Right atrium auricular region (tissue), 2 donors: Measurements from ENCODE around the gene CACNA2D1. TPM values are rescaled to one million over a fixed set of nuclear protein-coding genes. Genes with fewer than 3 reads are reported as not detected.

Experiments
- DNase-seq: peaks from one replicate; pipeline ENCODE4 v3.0.0-alpha.2; 2019; ENCODE audit warnings: low spot score
- H3K27ac ChIP-seq, 2 donors: fragments of 200-600 bp; sonication (generic); 1 replicate in 1 of 2; 2 replicates in 1 of 2; pipeline ENCODE4 v1.5.1; 2016 to 2019
- H3K27me3 ChIP-seq, 2 donors: fragments of 200-600 bp; sonication (generic); one replicate each; pipeline versions ENCODE4 v1.5.1 to v1.6.0; 2017 to 2019
- H3K36me3 ChIP-seq: fragments of 200-600 bp; sonication (generic); one replicate; pipeline ENCODE4 v1.5.1; 2016
- H3K4me1 ChIP-seq, 2 donors: fragments of 200-600 bp; sonication (generic); one replicate each; pipeline versions ENCODE4 v1.5.1 to v1.6.0; 2017 to 2019
- H3K4me3 ChIP-seq, 2 donors: fragments of 200-600 bp; sonication (generic); 1 replicate in 1 of 2; 2 replicates in 1 of 2; pipeline ENCODE4 v1.5.1; 2017 to 2019; ENCODE audit warnings: mild to moderate bottlenecking in 1 of 2, moderate library complexity in 1 of 2
- H3K9me3 ChIP-seq, 2 donors: fragments of 200-600 bp; sonication (generic); one replicate each; pipeline ENCODE4 v1.5.1; 2019
- CTCF ChIP-seq, 2 donors: fragments of 200-600 bp; sonication (generic); IDR thresholded peaks; one replicate each; pipeline ENCODE4 v1.5.1; 2019; ENCODE audit warnings: antibody characterized with exemption in 2 of 2
- total RNA-seq, 2 donors: library from RNA; depleted of rRNA; stranded (reverse); fragments of >200 nt; gene quantifications; one replicate each; pipeline ENCODE4 v1.1.0, GENCODE V29; 2016

CACNA2D1 gene
- total RNA-seq, 2 donors from 2014 or later, result 31.5 to 54.5 TPM

GRCh38 chr7:82226191-82226590, 217.4 kb downstream of the CACNA2D1 start:
- H3K27me3 ChIP-seq, result no peaks in the 10 kb centered on the region
- H3K36me3 ChIP-seq, result no peaks in the 10 kb centered on the region
- TF ChIP-seq CTCF (IDR thresholded peaks at IDR 0.05), result no peak
- H3K4me1 ChIP-seq, result no peaks in the 10 kb centered on the region
- no peak for DNase-seq
- no peak overlapping the region for H3K27ac ChIP-seq
- no peak overlapping the region for H3K4me3 ChIP-seq
- H3K9me3 ChIP-seq, result peaks cover 0 to 7% of the 10 kb centered on the region in 2 donors

GRCh38 chr7:82224529-82224928, 219.0 kb downstream of the CACNA2D1 start:
- TF ChIP-seq CTCF (IDR thresholded peaks at IDR 0.05), result no peak
- Histone ChIP-seq H3K9me3 (peaks cover 0 to 7% of the 10 kb centered on the region in 2 donors), H3K27ac (no peak overlapping the region), H3K36me3 (no peaks in the 10 kb centered on the region), H3K4me3 (no peak overlapping the region), H3K4me1 (no peaks in the 10 kb centered on the region), H3K27me3 (no peaks in the 10 kb centered on the region)
- no peak for DNase-seq

- Histone ChIP-seq H3K27ac (no peak overlapping the region), H3K36me3 (no peaks in the 10 kb centered on the region), H3K27me3 (no peaks in the 10 kb centered on the region), H3K4me3 (no peak overlapping the region), H3K4me1 (no peaks in the 10 kb centered on the region), H3K9me3 (peaks cover 0 to 7% of the 10 kb centered on the region in 2 donors)
- DNase-seq, result no peak
- TF ChIP-seq CTCF (IDR thresholded peaks at IDR 0.05), result no peak
These were observed 220.0 kb downstream of the CACNA2D1 start for GRCh38 chr7:82223580-82223979.

- Histone ChIP-seq H3K4me1 (no peaks in the 10 kb centered on the region), H3K27ac (no peak overlapping the region), H3K36me3 (no peaks in the 10 kb centered on the region), H3K4me3 (no peak overlapping the region), H3K9me3 (no peaks in the 10 kb centered on the region), H3K27me3 (no peaks in the 10 kb centered on the region)
- DNase-seq, result no peak
- no peak for TF ChIP-seq CTCF (IDR thresholded peaks at IDR 0.05)
These were observed 222.4 kb downstream of the CACNA2D1 start for GRCh38 chr7:82221152-82221674.

- TF ChIP-seq CTCF (IDR thresholded peaks at IDR 0.05), result no peak
- no peak for DNase-seq
- Histone ChIP-seq H3K4me3 (no peak overlapping the region), H3K27ac (no peak overlapping the region), H3K4me1 (peaks cover 0 to 12% of the 10 kb centered on the region in 2 donors), H3K36me3 (no peaks in the 10 kb centered on the region), H3K27me3 (no peaks in the 10 kb centered on the region), H3K9me3 (peaks cover 0 to 6% of the 10 kb centered on the region in 2 donors)
These were observed 231.1 kb downstream of the CACNA2D1 start for GRCh38 chr7:82212466-82212865.

GRCh38 chr7:82211333-82211732, 232.2 kb downstream of the CACNA2D1 start:
- Histone ChIP-seq H3K4me3 (no peak overlapping the region), H3K27ac (no peak overlapping the region), H3K4me1 (peaks cover 0 to 12% of the 10 kb centered on the region in 2 donors), H3K9me3 (peaks cover 0 to 6% of the 10 kb centered on the region in 2 donors), H3K36me3 (no peaks in the 10 kb centered on the region), H3K27me3 (no peaks in the 10 kb centered on the region)
- no peak for TF ChIP-seq CTCF (IDR thresholded peaks at IDR 0.05)
- no peak for DNase-seq
